ENCODE measurements around the gene ZSCAN12. TPM values are rescaled to one million over a fixed set of nuclear protein-coding genes. Genes with fewer than 3 reads are reported as not detected.

The ZSCAN12 gene
- total and polyA plus RNA-seq, 2 of the 13 experiments (the other 11 are each of a cell fraction or from before 2014, with no cell fraction given), result 2.8 to 8.9 TPM

DNA sequence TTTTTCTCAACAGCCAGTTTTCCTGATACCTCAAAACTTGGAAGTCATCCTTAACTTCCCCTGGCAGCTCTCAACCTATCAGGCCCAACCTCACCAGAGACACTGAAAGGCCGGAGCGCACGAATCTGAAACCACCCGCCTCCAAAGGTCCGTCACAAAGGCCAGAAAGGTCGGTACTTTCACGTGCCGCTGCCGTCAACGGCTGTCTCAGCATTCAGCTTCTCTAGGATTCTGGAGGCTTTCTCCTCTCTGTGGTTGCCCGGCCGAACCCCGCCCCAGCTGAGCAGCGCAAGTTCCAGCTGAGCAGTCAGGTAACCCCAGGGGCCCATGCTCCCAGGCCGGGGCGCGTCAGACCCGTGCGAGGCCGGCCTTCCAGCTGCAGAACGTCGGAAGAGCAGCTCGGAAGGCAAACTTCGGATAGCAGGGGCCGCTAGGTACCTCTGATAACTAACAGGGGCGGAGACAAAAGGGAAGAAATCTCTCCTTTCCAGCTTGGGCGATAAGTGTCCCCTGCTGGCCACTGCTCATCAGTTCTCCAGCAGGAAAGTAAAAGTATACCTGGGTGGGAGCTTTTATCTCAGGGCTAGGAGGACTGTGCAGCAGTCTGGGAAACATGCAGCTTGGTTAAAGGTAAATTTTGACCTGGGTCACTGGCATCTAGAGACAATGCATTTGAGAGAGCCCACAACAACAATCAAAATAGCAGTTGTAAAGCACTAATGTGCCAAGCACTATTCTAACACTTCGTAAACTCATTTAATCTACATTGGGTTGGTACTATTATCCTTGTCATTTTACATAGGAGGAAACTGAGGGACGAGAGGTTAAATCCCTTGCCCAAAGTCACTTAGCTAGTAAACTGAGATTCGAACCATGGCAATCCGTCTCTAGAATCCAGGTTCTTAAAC is 16.1 kb downstream of the ZSCAN12 start (continued):
- TF ChIP-seq, protein P1, sequence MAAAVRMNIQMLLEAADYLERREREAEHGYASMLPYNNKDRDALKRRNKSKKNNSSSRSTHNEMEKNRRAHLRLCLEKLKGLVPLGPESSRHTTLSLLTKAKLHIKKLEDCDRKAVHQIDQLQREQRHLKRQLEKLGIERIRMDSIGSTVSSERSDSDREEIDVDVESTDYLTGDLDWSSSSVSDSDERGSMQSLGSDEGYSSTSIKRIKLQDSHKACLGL (CRISPR knock-in tag; IDR thresholded peaks at IDR 0.05), result peak; percentile 90
- TF ChIP-seq ISL2 (CRISPR knock-in tag; IDR thresholded peaks at IDR 0.05) (peak; percentile 53; the same call in 1 of the 2 replicates), ELF3 (CRISPR knock-in tag; IDR thresholded peaks at IDR 0.05) (peak; percentile 74), FOXM1 (CRISPR knock-in tag; IDR thresholded peaks at IDR 0.05) (no peak), SOX6 (IDR thresholded peaks at IDR 0.05) (no peak), SOX6 (CRISPR knock-in tag; IDR thresholded peaks at IDR 0.05) (peak; percentile 91), PHF20 (CRISPR knock-in tag; IDR thresholded peaks at IDR 0.05) (peak; percentile 91), SAP130 (CRISPR knock-in tag; IDR thresholded peaks at IDR 0.05; ENCODE audit: low read depth) (peak; percentile 99), RCOR2 (CRISPR knock-in tag; IDR thresholded peaks at IDR 0.05) (peak; percentile 71), ZNF547 (CRISPR knock-in tag; IDR thresholded peaks at IDR 0.05) (no peak; the same call in 1 of the 2 replicates), ZFY (CRISPR knock-in tag; IDR thresholded peaks at IDR 0.05) (peak; percentile 89), GPN1 (CRISPR knock-in tag; IDR thresholded peaks at IDR 0.05; ENCODE audit: borderline replicate concordance) (no peak), BORCS8-MEF2B (CRISPR knock-in tag; IDR thresholded peaks at IDR 0.05) (peak; percentile 96), ASH2L (IDR thresholded peaks at IDR 0.05; ENCODE audit: insufficient read length, low read depth, low read length) (peak; percentile 97)
- TF ChIP-seq, protein P2, sequence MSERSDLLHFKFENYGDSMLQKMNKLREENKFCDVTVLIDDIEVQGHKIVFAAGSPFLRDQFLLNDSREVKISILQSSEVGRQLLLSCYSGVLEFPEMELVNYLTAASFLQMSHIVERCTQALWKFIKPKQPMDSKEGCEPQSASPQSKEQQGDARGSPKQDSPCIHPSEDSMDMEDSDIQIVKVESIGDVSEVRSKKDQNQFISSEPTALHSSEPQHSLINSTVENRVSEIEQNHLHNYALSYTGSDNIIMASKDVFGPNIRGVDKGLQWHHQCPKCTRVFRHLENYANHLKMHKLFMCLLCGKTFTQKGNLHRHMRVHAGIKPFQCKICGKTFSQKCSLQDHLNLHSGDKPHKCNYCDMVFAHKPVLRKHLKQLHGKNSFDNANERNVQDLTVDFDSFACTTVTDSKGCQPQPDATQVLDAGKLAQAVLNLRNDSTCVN (CRISPR knock-in tag; IDR thresholded peaks at IDR 0.05; ENCODE audit: borderline replicate concordance), result peak; percentile 87
- TF ChIP-seq, protein P3, sequence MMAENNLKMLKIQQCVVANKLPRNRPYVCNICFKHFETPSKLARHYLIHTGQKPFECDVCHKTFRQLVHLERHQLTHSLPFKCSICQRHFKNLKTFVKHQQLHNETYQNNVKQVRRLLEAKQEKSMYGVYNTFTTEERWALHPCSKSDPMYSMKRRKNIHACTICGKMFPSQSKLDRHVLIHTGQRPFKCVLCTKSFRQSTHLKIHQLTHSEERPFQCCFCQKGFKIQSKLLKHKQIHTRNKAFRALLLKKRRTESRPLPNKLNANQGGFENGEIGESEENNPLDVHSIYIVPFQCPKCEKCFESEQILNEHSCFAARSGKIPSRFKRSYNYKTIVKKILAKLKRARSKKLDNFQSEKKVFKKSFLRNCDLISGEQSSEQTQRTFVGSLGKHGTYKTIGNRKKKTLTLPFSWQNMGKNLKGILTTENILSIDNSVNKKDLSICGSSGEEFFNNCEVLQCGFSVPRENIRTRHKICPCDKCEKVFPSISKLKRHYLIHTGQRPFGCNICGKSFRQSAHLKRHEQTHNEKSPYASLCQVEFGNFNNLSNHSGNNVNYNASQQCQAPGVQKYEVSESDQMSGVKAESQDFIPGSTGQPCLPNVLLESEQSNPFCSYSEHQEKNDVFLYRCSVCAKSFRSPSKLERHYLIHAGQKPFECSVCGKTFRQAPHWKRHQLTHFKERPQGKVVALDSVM (CRISPR knock-in tag; IDR thresholded peaks at IDR 0.05), result peak; percentile 58
- TF ChIP-seq, protein P4, sequence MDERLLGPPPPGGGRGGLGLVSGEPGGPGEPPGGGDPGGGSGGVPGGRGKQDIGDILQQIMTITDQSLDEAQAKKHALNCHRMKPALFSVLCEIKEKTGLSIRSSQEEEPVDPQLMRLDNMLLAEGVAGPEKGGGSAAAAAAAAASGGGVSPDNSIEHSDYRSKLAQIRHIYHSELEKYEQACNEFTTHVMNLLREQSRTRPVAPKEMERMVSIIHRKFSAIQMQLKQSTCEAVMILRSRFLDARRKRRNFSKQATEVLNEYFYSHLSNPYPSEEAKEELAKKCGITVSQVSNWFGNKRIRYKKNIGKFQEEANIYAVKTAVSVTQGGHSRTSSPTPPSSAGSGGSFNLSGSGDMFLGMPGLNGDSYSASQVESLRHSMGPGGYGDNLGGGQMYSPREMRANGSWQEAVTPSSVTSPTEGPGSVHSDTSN (CRISPR knock-in tag; IDR thresholded peaks at IDR 0.05), result no peak
- TF ChIP-seq, protein P5, sequence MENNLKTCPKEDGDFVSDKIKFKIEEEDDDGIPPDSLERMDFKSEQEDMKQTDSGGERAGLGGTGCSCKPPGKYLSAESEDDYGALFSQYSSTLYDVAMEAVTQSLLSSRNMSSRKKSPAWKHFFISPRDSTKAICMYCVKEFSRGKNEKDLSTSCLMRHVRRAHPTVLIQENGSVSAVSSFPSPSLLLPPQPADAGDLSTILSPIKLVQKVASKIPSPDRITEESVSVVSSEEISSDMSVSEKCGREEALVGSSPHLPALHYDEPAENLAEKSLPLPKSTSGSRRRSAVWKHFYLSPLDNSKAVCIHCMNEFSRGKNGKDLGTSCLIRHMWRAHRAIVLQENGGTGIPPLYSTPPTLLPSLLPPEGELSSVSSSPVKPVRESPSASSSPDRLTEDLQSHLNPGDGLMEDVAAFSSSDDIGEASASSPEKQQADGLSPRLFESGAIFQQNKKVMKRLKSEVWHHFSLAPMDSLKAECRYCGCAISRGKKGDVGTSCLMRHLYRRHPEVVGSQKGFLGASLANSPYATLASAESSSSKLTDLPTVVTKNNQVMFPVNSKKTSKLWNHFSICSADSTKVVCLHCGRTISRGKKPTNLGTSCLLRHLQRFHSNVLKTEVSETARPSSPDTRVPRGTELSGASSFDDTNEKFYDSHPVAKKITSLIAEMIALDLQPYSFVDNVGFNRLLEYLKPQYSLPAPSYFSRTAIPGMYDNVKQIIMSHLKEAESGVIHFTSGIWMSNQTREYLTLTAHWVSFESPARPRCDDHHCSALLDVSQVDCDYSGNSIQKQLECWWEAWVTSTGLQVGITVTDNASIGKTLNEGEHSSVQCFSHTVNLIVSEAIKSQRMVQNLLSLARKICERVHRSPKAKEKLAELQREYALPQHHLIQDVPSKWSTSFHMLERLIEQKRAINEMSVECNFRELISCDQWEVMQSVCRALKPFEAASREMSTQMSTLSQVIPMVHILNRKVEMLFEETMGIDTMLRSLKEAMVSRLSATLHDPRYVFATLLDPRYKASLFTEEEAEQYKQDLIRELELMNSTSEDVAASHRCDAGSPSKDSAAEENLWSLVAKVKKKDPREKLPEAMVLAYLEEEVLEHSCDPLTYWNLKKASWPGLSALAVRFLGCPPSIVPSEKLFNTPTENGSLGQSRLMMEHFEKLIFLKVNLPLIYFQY (CRISPR knock-in tag; IDR thresholded peaks at IDR 0.05; ENCODE audit: borderline replicate concordance), result peak; percentile 49; the same call in 1 of the 2 replicates
- TF ChIP-seq, protein P6, sequence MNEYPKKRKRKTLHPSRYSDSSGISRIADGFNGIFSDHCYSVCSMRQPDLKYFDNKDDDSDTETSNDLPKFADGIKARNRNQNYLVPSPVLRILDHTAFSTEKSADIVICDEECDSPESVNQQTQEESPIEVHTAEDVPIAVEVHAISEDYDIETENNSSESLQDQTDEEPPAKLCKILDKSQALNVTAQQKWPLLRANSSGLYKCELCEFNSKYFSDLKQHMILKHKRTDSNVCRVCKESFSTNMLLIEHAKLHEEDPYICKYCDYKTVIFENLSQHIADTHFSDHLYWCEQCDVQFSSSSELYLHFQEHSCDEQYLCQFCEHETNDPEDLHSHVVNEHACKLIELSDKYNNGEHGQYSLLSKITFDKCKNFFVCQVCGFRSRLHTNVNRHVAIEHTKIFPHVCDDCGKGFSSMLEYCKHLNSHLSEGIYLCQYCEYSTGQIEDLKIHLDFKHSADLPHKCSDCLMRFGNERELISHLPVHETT (CRISPR knock-in tag; conservative IDR thresholded peaks at IDR 0.05), result no peak

Measured in HepG2 (cell line).